Gastrocnemius medialis (tissue), 4 donors: ENCODE results near the gene MDK. TPM values are rescaled to one million over a fixed set of nuclear protein-coding genes. Genes with fewer than 3 reads are reported as not detected.

ENCODE experiments used
- ATAC-seq, 2 donors: fragments of 150-250 bp; one replicate each; pipeline ENCODE4 v1.9.1; 2016
- DNase-seq, 2 donors: peaks; one replicate each; pipeline ENCODE4 v3.0.0-alpha.2; 2019
- H3K27ac ChIP-seq, 4 donors: fragments of 200-600 bp; sonication (generic); 1 replicate in 1 of 4; 2 replicates in 3 of 4; pipeline ENCODE4 v1.5.1; 2016 to 2018; ENCODE audit warnings: mild to moderate bottlenecking in 2 of 4, moderate library complexity in 1 of 4
- H3K27me3 ChIP-seq, 3 donors: fragments of 200-600 bp; sonication (generic) in 2 of 3; 1 replicate in 1 of 3; 2 replicates in 2 of 3; pipeline versions ENCODE4 v1.5.1 to v1.6.0; 2016 to 2019; ENCODE audit warnings: mild to moderate bottlenecking in 1 of 3, moderate library complexity in 1 of 3
- H3K36me3 ChIP-seq, 2 donors: fragments of 200-600 bp; sonication (generic) in 1 of 2; one replicate each; pipeline ENCODE4 v1.5.1; 2017 to 2018
- H3K4me1 ChIP-seq, 2 donors: fragments of 200-600 bp; sonication (generic) in 1 of 2; one replicate each; pipeline ENCODE4 v1.5.1; 2016 to 2017; ENCODE audit warnings: mild to moderate bottlenecking in 2 of 2
- H3K4me3 ChIP-seq, 4 donors: fragments of 200-600 bp; sonication (generic) in 3 of 4; 1 replicate in 1 of 4; 2 replicates in 3 of 4; pipeline ENCODE4 v1.5.1; 2016 to 2019; ENCODE audit warnings: mild to moderate bottlenecking in 2 of 4
- H3K9me3 ChIP-seq, 3 donors: fragments of 200-600 bp; sonication (generic) in 2 of 3; 1 replicate in 1 of 3; 2 replicates in 2 of 3; pipeline ENCODE4 v1.5.1; 2016 to 2019
- POLR2A ChIP-seq, 2 donors: fragments of 450-650 bp; IDR thresholded peaks; one replicate each; pipeline ENCODE4 v1.6.1; 2017; ENCODE audit warnings: antibody characterized with exemption in 2 of 2, mild to moderate bottlenecking in 2 of 2, moderate library complexity in 2 of 2
- in situ Hi-C, 4 donors: fragments of 200-750 bp; cut with MboI; loops; one replicate each; pipeline versions ENCODE4 v1.15.0 to v1.8.0; 2017; ENCODE audit warnings: low sequenced_read_pairs in 4 of 4
- intact Hi-C: fragments of 100-400 bp; cut with DNase I; formaldehyde crosslinking; loops from one replicate; pipeline ENCODE4 v1.15.1; 2023; ENCODE audit warnings: low total_unique reads
- total RNA-seq, 4 donors: library from RNA; depleted of rRNA; stranded (reverse); fragments of >200 nt; gene quantifications; one replicate each; pipeline versions ENCODE4 v1.1.0 to v1.2.3, GENCODE V29; 2016
- TF ChIP-seq, protein P1 (sequence below), 5 experiments: fragments of 450-650 bp in 3 of 5; fragments of 200-600 bp in 2 of 5; sonication (generic) in 2 of 5; IDR thresholded peaks in 4 of 5; conservative IDR thresholded peaks in 1 of 5; 1 replicate in 4 of 5; 2 replicates in 1 of 5; pipeline ENCODE4 v1.5.1; 2016 to 2019; ENCODE audit warnings: antibody characterized with exemption in 5 of 5, mild to moderate bottlenecking in 3 of 5, moderate library complexity in 3 of 5

Gene MDK
- total RNA-seq, 4 donors from 2014 or later, result 1.6 to 1.9 TPM; not detected in 2

DNA sequence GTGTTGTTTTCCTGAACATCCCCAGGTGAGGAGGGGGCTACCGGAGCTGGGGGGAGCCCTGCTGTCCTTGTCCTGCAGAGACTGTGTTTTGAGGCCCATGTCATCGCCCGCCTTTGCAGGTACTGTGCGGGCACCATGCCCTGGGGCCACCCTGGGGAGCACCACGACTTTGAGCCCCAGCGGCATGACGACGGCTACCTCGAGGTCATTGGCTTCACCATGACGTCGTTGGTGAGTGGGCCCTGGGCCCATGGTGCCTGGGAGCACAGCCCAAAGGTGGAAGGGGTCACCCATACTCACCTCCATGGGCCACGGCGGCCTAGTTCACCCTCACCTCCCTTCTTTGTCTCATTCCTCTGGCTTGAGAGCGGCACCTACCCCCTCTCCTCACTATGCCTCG lies 6.7 kb upstream of the MDK start:
- H3K27ac ChIP-seq, result no peak overlapping the region
- DNase-seq (no peak), ATAC-seq (no peak)
- no peak overlapping the region for H3K4me3 ChIP-seq
- intact Hi-C loops (no loop called here), in situ Hi-C loops (no loop called here)
- no peaks in the 10 kb centered on the region for H3K27me3 ChIP-seq
- no peaks in the 10 kb centered on the region for H3K4me1 ChIP-seq
- no peaks in the 10 kb centered on the region for H3K9me3 ChIP-seq
- peaks cover 0 to 88% of the 10 kb centered on the region in 2 donors for H3K36me3 ChIP-seq
- TF ChIP-seq, protein P1, sequence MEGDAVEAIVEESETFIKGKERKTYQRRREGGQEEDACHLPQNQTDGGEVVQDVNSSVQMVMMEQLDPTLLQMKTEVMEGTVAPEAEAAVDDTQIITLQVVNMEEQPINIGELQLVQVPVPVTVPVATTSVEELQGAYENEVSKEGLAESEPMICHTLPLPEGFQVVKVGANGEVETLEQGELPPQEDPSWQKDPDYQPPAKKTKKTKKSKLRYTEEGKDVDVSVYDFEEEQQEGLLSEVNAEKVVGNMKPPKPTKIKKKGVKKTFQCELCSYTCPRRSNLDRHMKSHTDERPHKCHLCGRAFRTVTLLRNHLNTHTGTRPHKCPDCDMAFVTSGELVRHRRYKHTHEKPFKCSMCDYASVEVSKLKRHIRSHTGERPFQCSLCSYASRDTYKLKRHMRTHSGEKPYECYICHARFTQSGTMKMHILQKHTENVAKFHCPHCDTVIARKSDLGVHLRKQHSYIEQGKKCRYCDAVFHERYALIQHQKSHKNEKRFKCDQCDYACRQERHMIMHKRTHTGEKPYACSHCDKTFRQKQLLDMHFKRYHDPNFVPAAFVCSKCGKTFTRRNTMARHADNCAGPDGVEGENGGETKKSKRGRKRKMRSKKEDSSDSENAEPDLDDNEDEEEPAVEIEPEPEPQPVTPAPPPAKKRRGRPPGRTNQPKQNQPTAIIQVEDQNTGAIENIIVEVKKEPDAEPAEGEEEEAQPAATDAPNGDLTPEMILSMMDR (IDR thresholded peaks at IDR 0.05 in 4 of 5, conservative IDR thresholded peaks at IDR 0.05 in 1 of 5), result no peak
- no peak for TF ChIP-seq POLR2A (IDR thresholded peaks at IDR 0.05)

DNA sequence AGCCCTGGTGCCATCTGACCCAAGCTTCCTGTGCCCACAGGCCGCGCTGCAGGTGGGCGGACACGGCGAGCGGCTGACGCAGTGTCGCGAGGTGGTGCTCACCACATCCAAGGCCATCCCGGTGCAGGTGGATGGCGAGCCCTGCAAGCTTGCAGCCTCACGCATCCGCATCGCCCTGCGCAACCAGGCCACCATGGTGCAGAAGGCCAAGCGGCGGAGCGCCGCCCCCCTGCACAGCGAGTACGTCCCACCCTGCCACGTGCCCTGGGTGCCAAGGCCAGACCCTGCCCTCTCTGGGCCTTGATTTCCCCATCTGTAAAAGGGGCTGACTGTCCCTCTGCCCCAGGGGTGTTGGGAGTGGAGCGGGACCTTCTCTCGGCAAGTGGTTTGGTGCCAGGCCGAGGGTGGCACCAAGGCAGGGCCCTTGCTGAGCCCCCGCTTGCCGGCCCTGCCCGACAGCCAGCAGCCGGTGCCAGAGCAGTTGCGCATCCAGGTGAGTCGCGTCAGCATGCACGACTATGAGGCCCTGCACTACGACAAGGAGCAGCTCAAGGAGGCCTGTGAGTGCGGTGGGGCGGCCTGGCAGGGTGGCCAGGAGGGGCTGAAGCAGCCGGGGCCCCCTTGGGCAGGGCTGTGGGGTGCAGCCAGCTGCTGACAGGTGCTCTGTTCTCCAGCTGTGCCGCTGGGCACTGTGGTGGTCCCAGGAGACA lies 5.9 kb upstream of the MDK start:
- H3K4me3 ChIP-seq, result no peak overlapping the region
- H3K27me3 ChIP-seq, result peaks cover 0 to 3% (median 0%) of the 10 kb centered on the region in 3 donors
- TF ChIP-seq, protein P1 (IDR thresholded peaks at IDR 0.05 in 4 of 5, conservative IDR thresholded peaks at IDR 0.05 in 1 of 5), result no peak
- TF ChIP-seq POLR2A (IDR thresholded peaks at IDR 0.05), result no peak
- H3K9me3 ChIP-seq, result no peaks in the 10 kb centered on the region
- peaks cover 0 to 5% of the 10 kb centered on the region in 2 donors for H3K4me1 ChIP-seq
- H3K27ac ChIP-seq, result no peak overlapping the region
- DNase-seq (peak in 1 of 2 donors; percentile 10), ATAC-seq (no peak)
- in situ Hi-C loops (no loop called here), intact Hi-C loops (no loop called here)
- H3K36me3 ChIP-seq, result peaks cover 0 to 81% of the 10 kb centered on the region in 2 donors

DNA sequence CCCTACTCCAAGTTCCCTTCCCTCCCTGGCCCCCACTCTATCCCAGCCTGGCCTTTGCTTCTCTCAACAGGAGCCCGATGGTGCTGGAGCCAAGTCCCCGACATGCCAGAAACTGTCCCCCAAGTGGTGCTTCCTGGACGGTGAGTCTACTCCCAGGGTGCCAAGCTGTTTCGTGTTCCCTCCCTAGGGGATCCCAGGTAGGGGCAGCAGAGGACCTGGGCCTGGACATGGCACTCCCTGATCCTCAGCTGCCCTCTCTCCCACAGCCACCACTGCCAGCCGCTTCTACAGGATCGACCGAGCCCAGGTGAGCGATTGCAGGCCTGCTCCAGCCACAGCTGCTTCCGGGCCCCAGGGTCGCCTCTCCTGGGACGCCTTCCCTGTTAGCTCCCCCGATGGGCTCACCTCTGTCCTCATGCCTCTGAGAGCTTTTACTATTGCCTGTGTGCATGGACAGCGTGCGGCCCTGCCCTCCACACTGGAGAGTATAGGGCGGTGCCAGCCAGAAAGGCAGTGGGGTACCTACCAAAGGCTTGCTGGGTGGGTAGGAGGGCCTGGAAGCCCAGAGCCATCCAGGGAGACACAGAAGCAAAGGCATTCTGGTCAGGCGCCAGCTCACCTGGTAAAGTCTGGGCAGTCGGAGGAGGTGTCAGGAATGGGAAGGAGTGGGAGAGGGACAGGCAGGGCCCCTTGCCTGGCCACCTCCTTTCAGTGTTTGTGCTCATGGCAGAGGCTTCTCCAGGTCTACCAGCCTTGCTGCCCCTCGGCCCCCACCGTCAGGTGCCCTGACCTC lies 5.0 kb upstream of the MDK start:
- peaks cover 0 to 10% (median 0%) of the 10 kb centered on the region in 3 donors for H3K27me3 ChIP-seq
- no peaks in the 10 kb centered on the region for H3K9me3 ChIP-seq
- ATAC-seq (no peak), DNase-seq (peak in 1 of 2 donors; percentile 21)
- H3K4me1 ChIP-seq, result peaks cover 0 to 10% of the 10 kb centered on the region in 2 donors
- no peak overlapping the region for H3K27ac ChIP-seq
- no peak overlapping the region for H3K4me3 ChIP-seq
- in situ Hi-C loops, result no loop called here
- intact Hi-C loops, result no loop called here
- TF ChIP-seq POLR2A (IDR thresholded peaks at IDR 0.05), result no peak
- TF ChIP-seq, protein P1 (IDR thresholded peaks at IDR 0.05 in 4 of 5, conservative IDR thresholded peaks at IDR 0.05 in 1 of 5), result no peak
- H3K36me3 ChIP-seq, result peaks cover 0 to 72% of the 10 kb centered on the region in 2 donors

DNA sequence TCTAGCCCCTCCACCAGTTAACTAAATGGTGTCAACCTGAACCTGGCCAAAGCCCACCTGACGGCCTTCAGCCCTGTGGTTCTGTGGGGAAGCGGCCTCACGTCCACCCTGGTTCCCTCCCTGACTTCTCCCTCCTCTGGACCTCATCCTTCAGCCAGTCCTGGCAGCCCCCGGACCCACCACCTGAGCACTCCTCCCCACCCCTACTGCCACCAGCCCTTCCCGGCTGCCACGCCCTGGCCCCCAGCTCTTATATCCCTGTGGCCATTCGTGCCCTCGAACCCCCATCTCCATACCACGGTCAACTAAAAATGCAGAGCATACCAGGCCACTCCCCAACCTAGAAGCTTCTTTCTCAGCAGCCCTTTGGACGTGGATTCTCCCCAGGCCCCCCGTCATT lies 4.2 kb upstream of the MDK start:
- Histone ChIP-seq H3K9me3 (no peaks in the 10 kb centered on the region), H3K36me3 (peaks cover 0 to 64% of the 10 kb centered on the region in 2 donors), H3K27me3 (peaks cover 0 to 17% (median 6%) of the 10 kb centered on the region in 3 donors), H3K27ac (no peak overlapping the region), H3K4me1 (peaks cover 4 to 17% of the 10 kb centered on the region in 2 donors), H3K4me3 (no peak overlapping the region)
- intact Hi-C loops (no loop called here), in situ Hi-C loops (no loop called here)
- DNase-seq, result peak in 1 of 2 donors; percentile 17
- no peak for ATAC-seq
- no peak for TF ChIP-seq POLR2A (IDR thresholded peaks at IDR 0.05)
- TF ChIP-seq, protein P1 (IDR thresholded peaks at IDR 0.05 in 4 of 5, conservative IDR thresholded peaks at IDR 0.05 in 1 of 5), result no peak
